COLO668 (cell line): Measurements from ENCODE around the gene POLR2L.

Source experiments
- DNase-seq: peaks from one replicate; lab custom pipeline; 2025; ENCODE audit not compliant: unreplicated experiment; lab: John Stamatoyannopoulos, UW

The POLR2L gene

DNA sequence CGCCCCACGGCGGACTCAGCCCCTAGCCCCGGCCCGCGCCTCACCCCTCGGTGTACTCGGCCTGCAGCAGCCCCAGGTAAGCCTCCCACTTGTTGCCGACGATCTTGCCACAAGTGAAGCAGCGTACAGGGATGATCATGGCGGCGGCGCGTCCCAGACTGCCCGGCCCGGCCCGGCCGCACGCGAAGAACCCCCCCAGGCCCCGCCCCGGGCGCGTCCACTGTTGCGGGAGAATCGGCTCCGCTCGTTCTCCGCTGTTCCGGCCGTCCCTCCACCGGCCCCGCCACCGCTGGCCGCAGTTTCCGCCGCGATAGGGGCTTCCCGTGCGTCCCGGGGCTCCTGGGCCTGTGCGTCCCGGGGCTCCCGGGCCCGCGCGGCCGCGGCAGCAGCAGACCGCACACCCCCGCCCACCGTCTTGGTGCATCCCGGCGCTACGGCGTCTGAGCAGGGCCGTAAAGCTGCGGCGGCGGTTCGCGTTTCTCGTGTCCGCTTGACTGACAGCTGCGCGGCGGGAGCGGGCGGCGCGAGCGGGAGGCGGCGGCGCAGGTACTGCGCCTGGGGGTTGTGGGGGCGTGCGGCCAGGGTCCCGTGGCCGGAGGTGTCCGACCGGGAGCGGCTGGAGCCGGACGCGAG lies at the start of gene POLR2L, which contains the start of gene TSPAN4:
Gene POLR2L, minus strand, starts transcription at position 160 of the 633 bp plus-strand sequence. Its CDS starts 21 bp downstream, at position 139.
Gene TSPAN4, plus strand, starts transcription at position 483 of the 633 bp plus-strand sequence. CDS start 7,453 bp downstream, outside the sequence.
- DNase-seq: peak; percentile 77

DNA sequence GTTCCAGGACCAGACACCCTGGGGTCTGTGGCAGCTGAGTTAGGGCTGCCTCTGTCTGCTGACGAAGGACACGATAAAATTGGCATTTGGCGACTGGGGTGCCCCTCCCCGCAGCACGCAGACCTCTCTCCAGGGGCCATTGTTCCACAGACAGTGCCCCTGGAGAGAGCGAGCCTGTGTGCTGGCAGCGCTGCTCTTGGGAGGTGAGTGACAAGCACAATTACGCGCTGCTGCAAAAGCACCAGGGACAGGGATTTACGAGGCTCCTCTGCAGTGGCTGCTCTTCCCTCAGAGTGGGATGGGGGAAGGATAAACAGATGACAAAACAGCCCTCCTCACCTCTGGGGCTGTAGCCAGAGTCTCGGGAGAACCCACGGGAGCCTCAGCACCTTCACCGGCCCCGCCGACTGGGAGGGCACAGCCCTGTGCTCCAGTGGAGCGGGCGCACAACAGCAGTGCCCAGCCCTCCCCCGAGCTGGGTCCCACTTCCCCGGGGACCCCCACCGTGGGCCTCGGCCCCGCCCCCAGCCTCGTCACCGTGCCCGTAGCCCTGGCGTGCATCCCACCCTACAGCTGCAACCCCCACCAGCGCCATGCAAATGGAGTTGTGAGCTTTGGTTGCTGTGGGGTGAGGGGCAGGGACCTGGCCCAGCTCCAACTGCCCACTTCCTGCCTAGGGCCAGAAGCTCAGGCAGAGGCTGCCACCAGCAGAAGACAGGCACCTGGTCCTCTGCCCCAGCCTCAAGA lies 48.6 kb upstream of the POLR2L start:
- DNase-seq: no peak

DNA sequence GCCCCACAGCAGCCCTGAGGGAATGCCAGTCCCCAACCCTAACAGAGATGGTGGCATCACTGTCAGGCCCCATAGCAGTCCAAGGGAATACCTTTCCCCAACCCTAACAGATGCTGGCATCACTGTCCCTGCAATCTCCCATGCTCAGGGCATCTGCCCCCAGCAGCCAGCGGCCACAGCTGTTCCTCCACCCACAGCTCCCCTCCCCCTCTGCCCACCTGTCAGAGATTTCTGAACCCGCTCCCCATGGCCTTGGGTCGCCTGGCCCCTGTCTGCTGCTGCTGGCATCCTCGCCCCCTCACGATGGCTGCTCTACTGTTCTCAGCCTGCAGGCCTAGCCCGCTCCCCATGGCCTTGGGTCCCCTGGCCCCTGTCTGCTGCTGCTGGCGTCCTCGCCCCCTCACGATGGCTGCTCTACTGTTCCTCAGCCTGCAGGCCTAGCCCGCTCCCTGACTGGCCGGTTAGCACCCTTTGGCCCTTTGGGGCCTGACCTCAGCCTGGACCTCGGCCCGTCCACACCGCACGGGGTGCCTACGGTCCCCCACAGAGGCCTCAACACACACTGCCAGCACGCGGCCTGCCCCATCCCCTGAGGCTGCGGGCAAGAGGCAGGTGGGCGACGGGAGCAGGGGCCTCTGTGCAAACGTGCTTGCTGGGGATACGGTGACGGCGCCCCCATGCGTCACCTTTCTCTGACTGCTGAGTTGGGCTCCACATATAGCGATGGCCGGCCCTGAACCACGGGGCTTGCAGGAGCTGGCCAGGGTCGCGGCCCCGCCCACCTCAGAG lies 47.6 kb upstream of the POLR2L start:
- DNase-seq: no peak

DNA sequence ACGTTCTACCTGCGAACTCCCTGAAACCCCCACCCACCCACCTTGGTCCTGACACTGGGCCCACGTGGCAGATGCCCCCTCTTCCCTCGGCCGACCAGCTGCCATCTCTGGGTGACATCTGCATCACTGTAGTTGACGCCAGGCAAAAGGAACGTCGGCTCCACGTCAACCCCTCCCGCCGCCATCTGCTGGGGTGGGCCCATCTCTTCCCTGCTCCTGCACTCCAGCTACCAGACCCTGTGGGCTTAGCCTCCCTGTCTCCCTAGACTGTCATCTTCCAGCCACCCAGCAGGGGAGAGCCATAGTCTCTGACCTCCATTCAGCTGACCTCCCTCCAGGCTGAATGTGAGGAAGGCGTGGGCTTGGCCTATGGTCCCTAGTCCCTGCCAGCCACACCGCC lies 46.9 kb upstream of the POLR2L start:
- no peak for DNase-seq

DNA sequence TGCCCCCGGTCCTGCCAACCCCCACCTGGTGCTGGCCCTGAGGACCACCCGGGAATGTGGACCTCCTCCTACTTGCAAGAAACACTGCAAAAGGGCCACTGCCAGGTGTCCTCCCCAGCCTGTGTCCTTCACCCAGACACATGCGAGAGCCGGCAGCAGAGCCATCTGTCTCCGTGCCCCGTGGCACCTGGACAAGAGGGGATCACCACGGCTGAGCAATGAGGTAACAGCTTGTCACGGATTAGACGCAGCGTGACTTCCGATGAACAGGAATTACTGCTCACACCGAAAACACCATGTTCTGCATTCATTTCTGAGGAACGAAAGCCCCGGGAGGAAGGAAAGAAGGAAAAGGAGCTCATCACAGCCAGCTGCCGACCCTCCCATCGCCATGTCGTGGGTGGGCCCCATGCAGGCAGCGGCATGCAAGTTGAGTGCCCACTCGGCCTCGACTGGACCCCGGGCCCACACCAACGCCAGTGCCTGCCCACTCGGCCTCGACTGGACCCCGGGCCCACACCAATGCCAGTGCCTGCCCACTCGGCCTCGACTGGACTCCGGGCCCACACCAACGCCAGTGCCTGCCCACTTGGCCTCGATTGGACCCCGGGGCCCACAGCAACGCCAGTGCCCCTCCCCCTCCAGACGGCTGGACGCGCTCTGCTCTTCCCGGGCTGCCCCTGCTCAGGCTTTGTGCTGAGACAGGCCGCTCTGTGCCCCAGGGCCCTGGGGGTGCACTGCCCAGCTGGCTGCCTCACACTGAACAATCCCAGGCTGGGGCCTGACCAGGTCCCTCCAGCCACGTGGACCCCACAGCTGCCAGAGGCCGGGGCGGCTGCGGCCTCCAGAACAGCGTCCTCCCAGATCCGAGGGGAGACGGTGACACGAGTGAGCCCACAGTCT lies 46.2 kb upstream of the POLR2L start:
- no peak for DNase-seq

DNA sequence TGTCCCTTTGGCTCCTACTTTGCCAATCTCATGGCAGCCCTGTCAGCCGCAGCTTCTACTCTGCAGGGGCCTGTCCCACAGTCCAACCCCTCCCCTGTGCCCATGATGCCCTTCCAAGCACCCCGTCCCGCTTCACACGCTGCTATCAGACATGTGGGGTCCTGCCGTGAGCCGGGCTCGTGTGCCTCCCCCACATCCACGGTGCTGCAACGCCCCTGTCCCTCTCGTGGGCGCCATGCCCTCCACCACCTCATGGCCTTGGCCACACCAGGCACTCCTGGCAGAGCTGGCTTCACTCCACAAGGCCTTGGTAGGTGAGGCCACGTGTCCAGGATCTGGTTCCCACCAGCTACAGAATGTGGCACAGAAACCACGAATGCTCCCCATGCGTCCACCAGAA lies 45.3 kb upstream of the POLR2L start:
- no peak for DNase-seq

DNA sequence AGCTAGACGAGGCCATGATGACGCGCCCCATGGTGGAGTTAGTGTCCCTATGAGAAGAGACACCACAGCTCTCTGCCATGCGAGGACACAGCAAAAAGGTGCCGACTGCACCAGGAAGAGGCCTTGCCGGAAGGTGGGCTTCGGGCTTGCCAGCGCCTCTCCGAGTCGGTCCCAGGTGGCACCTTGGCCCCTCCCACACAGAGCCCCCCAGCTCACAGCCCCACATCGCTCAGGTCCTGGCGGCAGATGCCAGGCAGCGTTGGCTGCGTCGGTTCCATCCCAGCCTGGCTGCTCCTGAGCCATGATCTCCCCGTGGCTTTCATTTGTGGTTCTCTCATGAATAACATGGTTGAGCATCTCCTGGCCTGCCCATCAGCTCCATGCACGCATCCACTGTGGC lies 44.2 kb upstream of the POLR2L start:
- no peak for DNase-seq

DNA sequence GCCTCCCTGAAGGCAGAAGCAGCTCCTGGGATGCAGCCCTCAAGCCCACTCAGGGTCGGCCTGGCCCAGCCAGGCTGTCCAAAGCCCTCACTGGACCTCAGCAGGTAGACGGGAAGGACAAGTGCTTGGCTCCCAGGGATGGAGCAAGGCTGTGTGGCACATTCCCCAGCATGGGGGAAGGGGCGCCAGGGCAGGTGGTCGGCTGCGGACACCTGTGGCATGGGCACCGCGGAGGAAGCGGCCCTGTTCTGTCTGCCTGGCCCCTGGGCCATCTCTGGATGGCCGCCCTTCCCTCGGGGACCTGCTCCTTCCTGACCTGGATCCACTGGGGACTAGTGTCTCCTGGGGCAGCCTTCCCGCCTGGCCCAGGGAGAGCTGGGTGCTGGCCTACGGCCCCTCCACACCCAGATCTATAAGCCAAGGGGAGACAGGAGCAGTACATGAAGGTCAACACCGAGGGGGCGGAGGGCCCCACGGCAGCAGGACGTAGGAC lies 42.3 kb upstream of the POLR2L start:
- no peak for DNase-seq

DNA sequence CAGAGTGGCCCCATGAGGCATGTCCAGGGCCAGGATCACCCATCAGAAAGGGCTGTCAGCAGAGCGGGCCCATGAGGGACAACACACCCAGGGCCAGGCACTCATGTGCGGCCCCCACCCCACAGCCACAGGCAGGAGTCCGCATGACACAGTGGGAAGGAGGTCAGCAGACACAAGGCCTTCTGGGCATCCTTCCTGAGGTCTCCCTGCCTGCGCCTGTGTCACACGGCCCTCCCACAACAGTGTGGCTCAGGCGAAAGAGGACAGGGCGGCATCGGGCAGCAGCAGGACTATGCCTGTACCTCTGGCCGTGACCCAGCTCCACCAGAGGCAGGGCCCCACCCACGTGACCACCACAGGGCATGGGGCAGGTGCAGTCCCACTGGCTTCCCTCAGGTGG lies 41.2 kb upstream of the POLR2L start:
- DNase-seq: no peak

DNA sequence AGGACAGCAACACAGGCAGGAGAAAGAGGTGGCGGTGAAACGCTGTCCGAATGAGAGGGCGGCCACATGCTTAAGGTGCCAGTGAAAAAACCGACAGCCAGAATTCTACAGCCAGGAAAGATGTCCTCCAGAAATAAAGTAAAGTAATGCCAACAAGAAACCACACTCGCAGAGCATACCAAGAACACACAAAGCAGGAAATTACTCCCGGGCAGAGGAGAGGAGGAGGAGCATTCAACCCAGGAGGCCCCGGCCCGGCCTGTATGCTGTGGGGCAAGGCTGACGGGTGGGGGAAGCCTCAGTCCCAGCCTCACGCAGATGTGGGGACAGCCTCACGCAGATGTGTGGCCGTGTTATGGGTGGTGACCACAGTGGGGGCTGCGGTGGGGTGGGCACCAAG lies 40.3 kb upstream of the POLR2L start:
- no peak for DNase-seq

DNA sequence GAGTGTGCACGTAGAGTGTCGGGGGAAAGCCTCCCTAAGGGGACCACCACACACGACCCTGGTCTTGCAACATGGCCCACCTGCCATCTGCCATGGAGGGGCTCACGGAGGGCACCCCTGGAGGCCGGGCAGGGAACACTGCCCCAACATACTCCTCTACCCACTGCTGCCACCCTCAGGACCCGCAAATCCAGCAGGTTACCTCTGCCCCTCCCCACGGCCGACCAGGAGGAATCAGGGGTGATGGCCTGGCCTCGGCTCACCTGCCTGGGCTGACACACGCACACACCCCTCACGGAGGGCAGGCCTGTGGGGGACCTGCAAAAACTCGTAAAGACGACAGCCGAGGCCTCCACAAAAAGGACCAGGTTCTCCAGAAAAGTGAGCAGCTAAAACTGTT lies 38.1 kb upstream of the POLR2L start:
- no peak for DNase-seq

DNA sequence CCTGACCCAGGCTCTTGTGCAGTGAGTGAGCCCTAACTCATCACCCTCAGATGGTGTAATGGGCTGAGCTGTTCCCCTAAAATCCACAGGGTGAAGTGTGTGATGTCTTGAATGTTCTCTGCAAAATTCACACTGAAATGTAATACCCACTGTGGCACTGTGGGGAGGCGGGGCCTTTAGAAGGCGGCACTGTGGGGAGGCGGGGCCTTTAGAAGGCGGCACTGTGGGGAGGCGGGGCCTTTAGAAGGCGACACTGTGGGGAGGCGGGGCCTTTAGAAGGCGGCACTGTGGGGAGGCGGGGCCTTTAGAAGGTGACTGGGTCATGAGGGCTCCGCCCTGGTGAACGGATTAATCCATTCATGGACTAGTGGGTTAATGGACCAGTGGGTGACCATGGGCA lies 35.2 kb upstream of the POLR2L start:
- no peak for DNase-seq

DNA sequence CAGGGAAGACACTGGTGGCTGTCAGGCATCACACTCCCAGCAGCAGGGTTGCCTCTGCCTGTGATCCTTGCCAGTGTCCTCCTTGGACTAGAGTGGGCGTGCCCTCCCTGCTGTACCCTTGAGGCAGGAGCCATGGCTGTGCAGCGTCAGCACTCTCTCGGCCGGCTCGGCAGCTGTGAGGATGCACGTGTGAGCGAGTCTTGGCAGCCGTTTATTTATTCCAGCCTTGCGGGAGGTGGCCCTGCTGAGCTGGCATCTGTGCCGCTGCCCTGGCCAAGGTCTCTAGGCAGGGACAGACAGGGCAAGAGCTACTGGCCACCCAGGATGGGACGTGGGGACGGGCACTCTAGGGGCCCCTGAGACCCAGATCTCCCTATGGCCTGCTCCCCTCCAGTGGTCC lies 34.2 kb upstream of the POLR2L start:
- no peak for DNase-seq

DNA sequence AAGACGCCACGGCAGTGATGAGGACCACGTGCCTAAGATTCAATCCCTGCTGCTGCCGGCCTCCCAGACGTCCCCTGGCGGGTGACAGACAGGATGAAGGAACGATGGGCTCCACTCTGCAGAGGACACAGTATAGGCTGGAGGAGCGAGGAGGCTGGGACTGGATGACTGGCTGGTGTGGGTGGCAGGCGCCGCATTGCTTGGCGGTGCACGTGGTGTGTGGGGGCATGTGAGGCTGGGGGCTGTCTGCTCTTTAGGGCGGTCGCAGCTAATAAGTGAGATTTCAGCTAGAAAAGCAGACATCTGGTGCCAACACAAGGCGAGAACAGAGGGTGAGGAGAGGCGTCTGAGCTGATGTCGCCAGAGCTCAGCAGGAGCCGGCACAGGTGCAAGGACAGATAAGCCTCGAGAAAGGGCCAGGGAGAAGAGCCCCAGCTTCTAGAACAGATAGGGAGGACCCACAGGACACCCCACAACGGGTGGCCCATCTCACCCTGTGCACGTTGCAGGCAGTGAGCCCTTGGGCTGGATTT lies 33.5 kb upstream of the POLR2L start:
- no peak for DNase-seq

DNA sequence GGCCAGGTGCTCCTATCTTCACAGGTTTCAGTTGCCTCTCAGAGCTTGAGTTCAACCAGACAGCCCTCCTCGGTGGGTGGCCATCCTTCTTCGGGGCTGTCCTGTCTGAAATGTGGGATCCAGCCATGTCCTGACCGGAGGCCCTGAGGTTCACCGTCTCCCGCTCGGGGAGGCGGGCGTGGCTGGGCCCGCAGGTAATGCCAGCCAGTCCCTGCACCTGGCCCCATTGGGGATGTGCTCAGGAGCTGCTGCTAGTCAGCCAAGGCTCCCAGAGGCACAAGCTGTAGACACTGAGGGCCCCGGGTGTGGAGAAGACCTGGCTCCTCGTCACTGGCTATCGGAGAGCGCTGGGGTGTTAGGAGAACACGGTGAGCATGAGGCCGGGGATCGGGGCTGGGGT lies 32.9 kb upstream of the POLR2L start:
- no peak for DNase-seq

DNA sequence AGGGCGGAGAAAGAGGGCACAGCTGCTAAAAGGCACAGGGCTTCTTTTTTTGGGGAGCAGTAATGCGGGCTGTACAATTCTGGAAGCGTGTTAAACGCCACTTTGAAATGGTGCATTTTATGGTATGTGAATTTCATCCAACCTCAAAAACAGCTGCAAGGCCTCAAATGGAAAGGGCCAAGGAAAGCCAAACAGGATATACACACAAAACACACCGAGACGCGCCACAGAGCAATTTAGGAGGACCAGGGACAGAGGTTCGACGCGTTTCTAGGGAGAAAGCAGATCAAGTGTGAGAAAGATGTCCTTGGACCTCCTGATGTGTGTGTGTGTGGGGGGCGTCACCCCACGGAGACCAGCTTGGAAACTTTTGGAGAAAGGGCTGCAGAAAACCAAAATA lies 31.4 kb upstream of the POLR2L start:
- DNase-seq: no peak

DNA sequence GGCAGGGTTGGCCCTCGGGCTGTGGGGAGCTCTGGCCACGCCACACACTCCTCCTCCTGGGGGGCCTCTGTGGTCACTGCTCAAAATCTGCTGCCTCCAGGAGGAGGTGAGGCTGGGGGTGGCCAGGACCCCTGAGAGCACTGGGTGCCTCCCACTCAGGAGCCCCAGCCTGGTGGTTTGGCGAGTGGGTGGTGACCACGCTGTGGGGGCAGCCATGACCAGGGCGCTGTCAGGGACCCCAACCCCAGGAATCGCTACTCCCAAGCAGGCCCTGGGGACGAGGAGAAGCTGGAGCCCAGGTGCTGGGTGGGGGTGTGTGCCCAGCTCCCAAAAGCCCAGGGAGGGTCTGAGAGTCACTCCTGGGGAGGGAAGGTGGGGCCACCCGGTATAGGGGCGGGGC lies 30.5 kb upstream of the POLR2L start:
- DNase-seq: no peak

DNA sequence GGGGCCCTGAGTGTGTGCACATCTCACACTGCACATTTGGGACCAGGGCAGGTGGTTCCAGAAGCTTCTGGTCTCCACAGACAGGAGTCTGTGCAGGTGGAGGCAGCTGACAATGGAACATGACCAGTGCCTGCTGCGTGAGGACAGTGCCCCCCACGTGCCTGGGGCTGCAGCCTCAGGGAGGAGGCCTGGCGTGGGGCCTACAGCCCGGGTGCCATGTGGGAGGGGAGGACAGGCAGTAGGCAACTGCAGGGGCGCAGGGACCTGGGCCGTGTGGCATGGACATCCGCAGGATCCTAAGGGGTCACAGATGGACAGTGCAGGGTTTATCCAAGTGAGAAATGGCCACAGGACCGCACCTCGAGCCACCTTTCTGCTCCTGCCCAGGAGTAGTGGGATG lies 29.1 kb upstream of the POLR2L start:
- no peak for DNase-seq

DNA sequence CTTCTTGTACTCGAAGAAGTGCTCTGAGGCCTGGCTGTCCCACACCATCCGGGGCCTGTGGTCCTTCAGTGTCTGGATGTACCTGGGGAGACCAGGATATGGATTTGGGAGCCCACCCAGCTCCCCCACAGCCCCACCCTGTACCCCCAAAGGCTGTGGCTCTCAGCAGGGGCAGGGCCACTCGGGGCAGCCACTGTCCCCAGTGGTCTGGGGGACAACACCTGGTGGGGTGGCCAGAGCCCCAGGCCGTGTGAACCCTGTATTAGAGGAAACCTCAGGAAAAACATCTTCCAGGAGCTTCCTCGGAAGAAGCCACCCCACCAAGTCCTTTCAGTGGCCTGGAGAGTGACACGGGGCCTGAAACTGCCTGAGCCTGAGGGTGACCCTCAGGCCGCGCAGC lies 28.1 kb upstream of the POLR2L start:
- no peak for DNase-seq

DNA sequence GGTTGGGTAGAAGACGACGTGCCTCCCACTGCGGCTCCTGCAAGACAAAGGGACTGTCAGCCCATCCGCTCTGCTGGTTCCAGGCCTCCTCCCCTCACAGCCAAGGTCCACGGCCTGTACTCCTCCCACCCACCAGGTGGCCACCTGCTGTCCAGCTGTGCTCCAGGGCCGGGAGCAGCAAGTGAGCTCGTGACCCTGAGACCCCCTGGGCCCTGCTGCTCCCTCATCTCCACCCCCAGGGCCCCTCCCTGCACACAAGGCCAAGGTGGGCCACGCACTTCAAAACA lies 27.7 kb upstream of the POLR2L start:
- no peak for DNase-seq
